Upper lobe of left lung (tissue), 4 donors: ENCODE data around the gene ELF4.

Experiments
- EP300 ChIP-seq, 4 donors: sonication (generic); formaldehyde crosslinking; IDR thresholded peaks; one replicate each; pipeline ENCODE4 v1.5.1; 2017; ENCODE audit warnings: antibody characterized with exemption in 4 of 4, control low read depth in 2 of 4
- POLR2A ChIP-seq, 4 donors: fragments of 450-650 bp; IDR thresholded peaks; one replicate each; pipeline ENCODE4 v1.5.1; 2016 to 2017; ENCODE audit warnings: antibody characterized with exemption in 4 of 4, mild to moderate bottlenecking in 2 of 4
- TF ChIP-seq, protein P1 (sequence below), 6 experiments: fragments of 450-650 bp in 4 of 6; fragments of 200-600 bp in 2 of 6; sonication (generic) in 2 of 6; IDR thresholded peaks; one replicate each; pipeline ENCODE4 v1.5.1; 2016 to 2019; ENCODE audit warnings: antibody characterized with exemption in 6 of 6

DNA sequence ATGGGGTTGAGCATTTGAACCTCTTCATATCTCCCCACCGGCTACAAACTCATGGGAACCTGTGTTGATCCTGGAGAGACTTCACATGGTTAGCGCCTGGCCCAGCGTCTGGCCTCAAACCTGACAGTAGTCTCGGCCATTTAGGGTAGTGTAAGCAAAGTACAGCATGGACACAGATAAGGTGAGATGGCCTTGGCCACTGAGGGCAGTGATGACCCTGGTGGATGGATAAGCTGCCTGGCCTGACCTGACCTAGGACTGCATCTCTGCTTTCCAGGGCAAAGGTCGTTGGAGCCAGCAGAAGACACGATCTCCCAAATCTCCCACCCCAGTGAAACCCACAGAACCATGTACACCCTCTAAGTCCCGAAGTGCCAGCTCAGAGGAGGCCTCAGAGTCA is 76.1 kb downstream of the ELF4 start:
- TF ChIP-seq POLR2A (IDR thresholded peaks at IDR 0.05) (no peak), EP300 (IDR thresholded peaks at IDR 0.05) (no peak)
- TF ChIP-seq, protein P1, sequence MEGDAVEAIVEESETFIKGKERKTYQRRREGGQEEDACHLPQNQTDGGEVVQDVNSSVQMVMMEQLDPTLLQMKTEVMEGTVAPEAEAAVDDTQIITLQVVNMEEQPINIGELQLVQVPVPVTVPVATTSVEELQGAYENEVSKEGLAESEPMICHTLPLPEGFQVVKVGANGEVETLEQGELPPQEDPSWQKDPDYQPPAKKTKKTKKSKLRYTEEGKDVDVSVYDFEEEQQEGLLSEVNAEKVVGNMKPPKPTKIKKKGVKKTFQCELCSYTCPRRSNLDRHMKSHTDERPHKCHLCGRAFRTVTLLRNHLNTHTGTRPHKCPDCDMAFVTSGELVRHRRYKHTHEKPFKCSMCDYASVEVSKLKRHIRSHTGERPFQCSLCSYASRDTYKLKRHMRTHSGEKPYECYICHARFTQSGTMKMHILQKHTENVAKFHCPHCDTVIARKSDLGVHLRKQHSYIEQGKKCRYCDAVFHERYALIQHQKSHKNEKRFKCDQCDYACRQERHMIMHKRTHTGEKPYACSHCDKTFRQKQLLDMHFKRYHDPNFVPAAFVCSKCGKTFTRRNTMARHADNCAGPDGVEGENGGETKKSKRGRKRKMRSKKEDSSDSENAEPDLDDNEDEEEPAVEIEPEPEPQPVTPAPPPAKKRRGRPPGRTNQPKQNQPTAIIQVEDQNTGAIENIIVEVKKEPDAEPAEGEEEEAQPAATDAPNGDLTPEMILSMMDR (IDR thresholded peaks at IDR 0.05) = no peak
